ENCODE data around the gene TMEM59L. TPM values are rescaled to one million over a fixed set of nuclear protein-coding genes. Genes with fewer than 3 reads are reported as not detected.

The TMEM59L gene
- total RNA-seq, 1 experiment from 2014 or later, result 0.71 TPM

GRCh38 chr19:18645035-18645511 is 32.4 kb downstream of the TMEM59L start:
- Mint-ChIP-seq H3K4me1 (ENCODE audit: low read depth, unreplicated experiment) (no peaks in the 10 kb centered on the region), H3K4me3 (ENCODE audit: low read depth, unreplicated experiment) (no peak overlapping the region), H3K27ac (ENCODE audit: unreplicated experiment) (no peak overlapping the region), H3K9me3 (ENCODE audit: low read depth, unreplicated experiment) (no peaks in the 10 kb centered on the region), H3K36me3 (ENCODE audit: insufficient read depth, unreplicated experiment) (peaks cover 4% of the 10 kb centered on the region), H3K27me3 (ENCODE audit: unreplicated experiment) (no peaks in the 10 kb centered on the region)
- no peak for DNase-seq
- intact Hi-C loops (cut with micrococcal nuclease; ENCODE audit: unreplicated experiment), result no loop called here
- TF ChIP-seq CTCF (IDR thresholded peaks at IDR 0.05; ENCODE audit: unreplicated experiment), result no peak
- CTCF ChIA-PET, result no interaction called here
- BruUV-seq (replicated peaks), result no TSS peak

GRCh38 chr19:18646535-18647370 is 34.1 kb downstream of the TMEM59L start:
- no peak for DNase-seq
- H3K36me3 Mint-ChIP-seq (ENCODE audit: insufficient read depth, unreplicated experiment), result peaks cover 4% of the 10 kb centered on the region
- CTCF ChIA-PET, result no interaction called here
- no peak for TF ChIP-seq CTCF (IDR thresholded peaks at IDR 0.05; ENCODE audit: unreplicated experiment)
- BruUV-seq (replicated peaks), result no TSS peak
- no peaks in the 10 kb centered on the region for H3K9me3 Mint-ChIP-seq (ENCODE audit: low read depth, unreplicated experiment)
- H3K27me3 Mint-ChIP-seq (ENCODE audit: unreplicated experiment), result no peaks in the 10 kb centered on the region
- no peak overlapping the region for H3K4me3 Mint-ChIP-seq (ENCODE audit: low read depth, unreplicated experiment)
- no peak overlapping the region for H3K27ac Mint-ChIP-seq (ENCODE audit: unreplicated experiment)
- intact Hi-C loops (cut with micrococcal nuclease; ENCODE audit: unreplicated experiment), result no loop called here
- H3K4me1 Mint-ChIP-seq (ENCODE audit: low read depth, unreplicated experiment), result no peaks in the 10 kb centered on the region

GRCh38 chr19:18647371-18647767 is 34.7 kb downstream of the TMEM59L start:
- DNase-seq, result no peak
- Mint-ChIP-seq H3K36me3 (ENCODE audit: insufficient read depth, unreplicated experiment) (peaks cover 4% of the 10 kb centered on the region), H3K27me3 (ENCODE audit: unreplicated experiment) (no peaks in the 10 kb centered on the region), H3K4me3 (ENCODE audit: low read depth, unreplicated experiment) (no peak overlapping the region), H3K4me1 (ENCODE audit: low read depth, unreplicated experiment) (no peaks in the 10 kb centered on the region), H3K9me3 (ENCODE audit: low read depth, unreplicated experiment) (no peaks in the 10 kb centered on the region), H3K27ac (ENCODE audit: unreplicated experiment) (no peak overlapping the region)
- intact Hi-C loops (cut with micrococcal nuclease; ENCODE audit: unreplicated experiment), result no loop called here
- TF ChIP-seq CTCF (IDR thresholded peaks at IDR 0.05; ENCODE audit: unreplicated experiment), result no peak
- no TSS peak for BruUV-seq (replicated peaks)
- CTCF ChIA-PET, result no interaction called here

GRCh38 chr19:18647807-18648206 is 35.1 kb downstream of the TMEM59L start:
- CTCF ChIA-PET, result no interaction called here
- DNase-seq, result no peak
- Mint-ChIP-seq H3K27me3 (ENCODE audit: unreplicated experiment) (no peaks in the 10 kb centered on the region), H3K4me3 (ENCODE audit: low read depth, unreplicated experiment) (no peak overlapping the region), H3K27ac (ENCODE audit: unreplicated experiment) (no peak overlapping the region), H3K9me3 (ENCODE audit: low read depth, unreplicated experiment) (no peaks in the 10 kb centered on the region), H3K4me1 (ENCODE audit: low read depth, unreplicated experiment) (no peaks in the 10 kb centered on the region), H3K36me3 (ENCODE audit: insufficient read depth, unreplicated experiment) (peaks cover 4% of the 10 kb centered on the region)
- no TSS peak for BruUV-seq (replicated peaks)
- intact Hi-C loops (cut with micrococcal nuclease; ENCODE audit: unreplicated experiment), result no loop called here
- no peak for TF ChIP-seq CTCF (IDR thresholded peaks at IDR 0.05; ENCODE audit: unreplicated experiment)
